Mesenchymal stem cell (in vitro differentiated cells and primary cell): Measurements from ENCODE around the gene CLDND1.
A peak's percentile ranks its signal among the peaks of the same experiment; 100 is the strongest.

Experiments
- DNase-seq: peaks from one replicate; pipeline ENCODE4 v3.0.0-alpha.2; 2013
- H2AFZ ChIP-seq: one replicate; pipeline ENCODE4 v1.6.1; 2013; ENCODE audit warnings: low read depth, mild to moderate bottlenecking, control low read depth, inconsistent platforms, low read length, moderate library complexity
- H2AK5ac ChIP-seq: 2 replicates; pipeline ENCODE4 v1.6.1; 2013; ENCODE audit warnings: low read length, moderate library complexity, mild to moderate bottlenecking, inconsistent platforms; ENCODE audit not compliant: severe bottlenecking
- H2BK120ac ChIP-seq: one replicate; pipeline ENCODE4 v1.6.1; 2013; ENCODE audit warnings: low read depth, mild to moderate bottlenecking, inconsistent platforms, low read length, moderate library complexity
- H2BK12ac ChIP-seq, 2 experiments: one replicate each; pipeline ENCODE4 v1.6.1; 2013; ENCODE audit warnings: inconsistent platforms in 2 of 2, low read length in 2 of 2, mild to moderate bottlenecking in 2 of 2, moderate library complexity in 2 of 2, control low read depth in 1 of 2
- H2BK15ac ChIP-seq: one replicate; pipeline ENCODE4 v1.6.1; 2013; ENCODE audit warnings: mild to moderate bottlenecking, low read depth, inconsistent platforms; ENCODE audit not compliant: poor library complexity, severe bottlenecking
- H2BK5ac ChIP-seq: 2 replicates; pipeline ENCODE4 v1.6.1; 2013; ENCODE audit warnings: low read depth, mild to moderate bottlenecking, low read length, control low read depth, inconsistent platforms; ENCODE audit not compliant: poor library complexity, severe bottlenecking
- H3K14ac ChIP-seq, 2 experiments: one replicate each; pipeline ENCODE4 v1.6.1; 2013; ENCODE audit warnings: inconsistent platforms in 2 of 2, low read length in 2 of 2, control low read depth in 1 of 2, mild to moderate bottlenecking in 1 of 2, moderate library complexity in 1 of 2
- H3K18ac ChIP-seq, 2 experiments: one replicate each; pipeline ENCODE4 v1.6.1; 2013; ENCODE audit warnings: inconsistent platforms in 2 of 2, low read length in 2 of 2, control low read depth in 1 of 2, low read depth in 1 of 2, mild to moderate bottlenecking in 1 of 2
- H3K23ac ChIP-seq, 2 experiments: one replicate each; pipeline ENCODE4 v1.6.1; 2013; ENCODE audit warnings: inconsistent platforms in 2 of 2, low read length in 2 of 2, mild to moderate bottlenecking in 2 of 2, moderate library complexity in 2 of 2, control low read depth in 1 of 2
- H3K27ac ChIP-seq: 2 replicates; pipeline ENCODE4 v1.5.1; 2013; ENCODE audit warnings: mild to moderate bottlenecking, moderate library complexity, low read length, control low read depth, inconsistent platforms; ENCODE audit not compliant: poor library complexity, severe bottlenecking
- H3K27me3 ChIP-seq, 2 experiments: 2 replicates each; pipeline versions ENCODE4 v1.6.1 to v1.7.0; 2013; ENCODE audit warnings: low read length in 2 of 2, mild to moderate bottlenecking in 2 of 2, moderate library complexity in 2 of 2, control low read depth in 1 of 2, inconsistent platforms in 1 of 2; ENCODE audit not compliant: control insufficient read depth in 1 of 2, insufficient read depth in 1 of 2
- H3K36me3 ChIP-seq, 2 experiments: 2 replicates each; pipeline versions ENCODE4 v1.6.1 to v1.7.0; 2013; ENCODE audit warnings: low read length in 2 of 2, control low read depth in 1 of 2, inconsistent platforms in 1 of 2, low read depth in 1 of 2, mild to moderate bottlenecking in 1 of 2; ENCODE audit not compliant: insufficient read depth in 2 of 2, control insufficient read depth in 1 of 2
- H3K4ac ChIP-seq, 2 experiments: one replicate each; pipeline ENCODE4 v1.6.1; 2013; ENCODE audit warnings: inconsistent platforms in 2 of 2, low read length in 2 of 2, mild to moderate bottlenecking in 2 of 2, moderate library complexity in 2 of 2, control low read depth in 1 of 2, low read depth in 1 of 2
- H3K4me1 ChIP-seq: 2 replicates; pipeline ENCODE4 v1.6.1; 2013; ENCODE audit warnings: low read depth, low read length, control low read depth; ENCODE audit not compliant: control insufficient read depth, insufficient read depth
- H3K4me2 ChIP-seq: 2 replicates; pipeline ENCODE4 v1.6.1; 2013; ENCODE audit warnings: low read length, mild to moderate bottlenecking, inconsistent platforms; ENCODE audit not compliant: poor library complexity, severe bottlenecking
- H3K4me3 ChIP-seq, 2 experiments: 2 replicates each; pipeline versions ENCODE4 v1.5.1 to v1.7.0; 2013; ENCODE audit warnings: low read length in 2 of 2, mild to moderate bottlenecking in 2 of 2, control low read depth in 1 of 2, low read depth in 1 of 2; ENCODE audit not compliant: insufficient read depth in 1 of 2
- H3K79me1 ChIP-seq: replicated peaks from 2 replicates; pipeline ENCODE4 v1.6.1; 2013; ENCODE audit warnings: mild to moderate bottlenecking, control low read depth, low read length, inconsistent platforms; ENCODE audit not compliant: poor library complexity, severe bottlenecking
- H3K9ac ChIP-seq: 2 replicates; pipeline ENCODE4 v1.7.0; 2013; ENCODE audit warnings: mild to moderate bottlenecking, low read length, moderate library complexity
- H3K9me3 ChIP-seq: 2 replicates; pipeline ENCODE4 v1.7.0; 2013; ENCODE audit warnings: mild to moderate bottlenecking, low read length; ENCODE audit not compliant: control insufficient read depth
- H4K8ac ChIP-seq: one replicate; pipeline ENCODE4 v1.6.1; 2013; ENCODE audit warnings: inconsistent platforms, mild to moderate bottlenecking, low read length, moderate library complexity
- H4K91ac ChIP-seq: one replicate; pipeline ENCODE4 v1.6.1; 2013; ENCODE audit warnings: mild to moderate bottlenecking, low read length, inconsistent platforms
- WGBS: methylation state at CpG from one replicate; pipeline ENCODE4 v1.1.7; 2013; ENCODE audit warnings: mixed read lengths; 5-methylcytosine and 5-hydroxymethylcytosine counted together

CLDND1 gene

GRCh38 chr3:98513736-98514135 is 9.0 kb downstream of the CLDND1 start:
- Histone ChIP-seq H3K4ac (no peak overlapping the region), H2BK15ac (no peak overlapping the region), H3K27me3 (no peaks in the 10 kb centered on the region), H2BK120ac (no peak overlapping the region), H3K4me1 (no peaks in the 10 kb centered on the region), H3K4me3 (no peak overlapping the region), H2BK12ac (no peak overlapping the region), H3K9me3 (no peaks in the 10 kb centered on the region), H4K91ac (no peak overlapping the region), H2BK5ac (no peak overlapping the region), H4K8ac (no peak overlapping the region), H3K14ac (no peak overlapping the region), H3K36me3 (peaks cover 2 to 41% of the 10 kb centered on the region in 2 experiments), H3K4me2 (no peak overlapping the region), H3K79me1 (peaks cover 10% of the 10 kb centered on the region), H3K23ac (no peak overlapping the region), H3K9ac (no peak overlapping the region), H3K18ac (no peak overlapping the region), H2AK5ac (no peak overlapping the region), H3K27ac (no peak overlapping the region), H2AFZ (no peak overlapping the region)
- WGBS: 96% methylated on average over 1 of the region's 3 CpGs
- no peak for DNase-seq

DNA sequence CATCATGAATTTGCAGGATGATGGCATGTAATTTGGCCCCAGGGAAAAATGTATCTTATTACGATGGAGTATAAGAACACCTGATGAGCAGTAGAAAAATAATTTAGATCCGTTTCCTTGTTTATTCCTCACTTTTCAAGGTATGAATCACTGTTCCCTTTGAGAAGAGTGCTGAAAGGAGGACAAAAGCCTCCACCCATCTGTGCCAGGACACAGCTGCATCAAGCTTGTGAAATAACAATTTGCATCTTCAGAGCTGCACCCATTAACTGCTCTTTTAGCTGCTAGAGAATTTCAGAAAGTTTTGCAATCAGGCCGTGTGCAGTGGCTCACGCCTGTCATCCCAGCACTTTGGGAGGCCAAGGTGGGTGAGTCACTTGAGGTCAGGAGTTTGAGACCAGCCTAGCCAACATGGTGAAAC is 9.6 kb downstream of the CLDND1 start:
- H3K14ac ChIP-seq: no peak overlapping the region
- H2BK120ac ChIP-seq: no peak overlapping the region
- H3K23ac ChIP-seq: no peak overlapping the region
- H3K4me1 ChIP-seq: no peaks in the 10 kb centered on the region
- peaks cover 7% of the 10 kb centered on the region for H3K79me1 ChIP-seq
- no peak overlapping the region for H2AFZ ChIP-seq
- H4K91ac ChIP-seq: no peak overlapping the region
- no peak overlapping the region for H2BK15ac ChIP-seq
- no peak overlapping the region for H2BK5ac ChIP-seq
- no peak overlapping the region for H3K9ac ChIP-seq
- no peak overlapping the region for H3K4ac ChIP-seq
- no peak overlapping the region for H3K18ac ChIP-seq
- H3K4me2 ChIP-seq: no peak overlapping the region
- H2BK12ac ChIP-seq: no peak overlapping the region
- peak; percentile 37 for DNase-seq
- H4K8ac ChIP-seq: no peak overlapping the region
- H3K4me3 ChIP-seq: no peak overlapping the region
- 30% methylated on average over 4 of the region's 4 CpGs for WGBS
- H3K27ac ChIP-seq: no peak overlapping the region
- H2AK5ac ChIP-seq: no peak overlapping the region
- no peaks in the 10 kb centered on the region for H3K9me3 ChIP-seq
- H3K36me3 ChIP-seq: peaks cover 2 to 35% of the 10 kb centered on the region in 2 experiments
- no peaks in the 10 kb centered on the region for H3K27me3 ChIP-seq

GRCh38 chr3:98512576-98512975 is 10.1 kb downstream of the CLDND1 start:
- no peak overlapping the region for H2AFZ ChIP-seq
- no peak overlapping the region for H4K8ac ChIP-seq
- no peak overlapping the region for H3K4me2 ChIP-seq
- no peak overlapping the region for H4K91ac ChIP-seq
- no peak overlapping the region for H3K4ac ChIP-seq
- H3K4me3 ChIP-seq: no peak overlapping the region
- WGBS: 100% methylated on average over 2 of the region's 4 CpGs
- peaks cover 7% of the 10 kb centered on the region for H3K79me1 ChIP-seq
- no peak overlapping the region for H3K23ac ChIP-seq
- no peak overlapping the region for H3K9ac ChIP-seq
- no peak overlapping the region for H3K27ac ChIP-seq
- H2BK120ac ChIP-seq: no peak overlapping the region
- DNase-seq: no peak
- H2BK15ac ChIP-seq: no peak overlapping the region
- no peaks in the 10 kb centered on the region for H3K9me3 ChIP-seq
- no peak overlapping the region for H2BK12ac ChIP-seq
- H3K36me3 ChIP-seq: peaks cover 2 to 30% of the 10 kb centered on the region in 2 experiments
- H2BK5ac ChIP-seq: no peak overlapping the region
- no peak overlapping the region for H2AK5ac ChIP-seq
- H3K4me1 ChIP-seq: no peaks in the 10 kb centered on the region
- H3K14ac ChIP-seq: no peak overlapping the region
- H3K27me3 ChIP-seq: no peaks in the 10 kb centered on the region
- no peak overlapping the region for H3K18ac ChIP-seq

GRCh38 chr3:98508582-98508981 is 14.1 kb downstream of the CLDND1 start:
- Histone ChIP-seq H3K27me3 (peaks cover 0 to under 1% of the 10 kb centered on the region in 2 experiments), H3K4me2 (no peak overlapping the region), H2BK12ac (no peak overlapping the region), H3K4ac (no peak overlapping the region), H3K4me1 (no peaks in the 10 kb centered on the region), H3K9ac (no peak overlapping the region), H4K8ac (no peak overlapping the region), H3K14ac (no peak overlapping the region), H2AFZ (no peak overlapping the region), H3K23ac (no peak overlapping the region), H4K91ac (no peak overlapping the region), H3K18ac (no peak overlapping the region), H3K4me3 (no peak overlapping the region), H2BK120ac (no peak overlapping the region), H2AK5ac (no peak overlapping the region), H2BK15ac (no peak overlapping the region), H2BK5ac (no peak overlapping the region), H3K36me3 (no peaks in the 10 kb centered on the region), H3K27ac (no peak overlapping the region), H3K9me3 (no peaks in the 10 kb centered on the region), H3K79me1 (no peaks in the 10 kb centered on the region)
- WGBS: 95% methylated on average over 2 of the region's 2 CpGs
- DNase-seq: no peak
